ENCODE data around the gene SYT9. TPM values are rescaled to one million over a fixed set of nuclear protein-coding genes. Genes with fewer than 3 reads are reported as not detected.

SYT9 gene
- polyA plus RNA-seq, 3 donors, result not detected

- no peak for DNase-seq
- no peaks in the 10 kb centered on the region for H3K9me3 ChIP-seq (replicated peaks in 1 of 2; ENCODE audit: control insufficient read depth in 1 of 2, insufficient read depth in 1 of 2, low read length in 2 of 2)
- no peak overlapping the region for H3K27ac ChIP-seq (ENCODE audit: low read depth in 1 of 2, low read length in 2 of 2)
- 69% methylated on average over 5 of the region's 7 CpGs for WGBS (ENCODE audit: insufficient coverage)
- Mint-ChIP-seq H3K36me3 (no peaks in the 10 kb centered on the region), H3K9me3 (peaks cover 0 to 5% (median 3%) of the 10 kb centered on the region in 7 donors), H3K27me3 (ENCODE audit: low read depth in 3 of 3) (peaks cover 0 to 6% (median 6%) of the 10 kb centered on the region in 3 donors), H3K27ac (no peak overlapping the region), H3K4me3 (no peak overlapping the region), H3K4me1 (no peaks in the 10 kb centered on the region)
- no peaks in the 10 kb centered on the region for H4K20me1 ChIP-seq (ENCODE audit: insufficient read depth, low read length)
- no peaks in the 10 kb centered on the region for H3K79me2 ChIP-seq (ENCODE audit: insufficient read depth, low read length)
- H3K36me3 ChIP-seq (replicated peaks in 1 of 2; ENCODE audit: control insufficient read depth in 1 of 2, insufficient read depth in 2 of 2, low read length in 2 of 2), result no peaks in the 10 kb centered on the region
- no peak overlapping the region for H3K4me2 ChIP-seq (replicated peaks; ENCODE audit: extremely low read depth, low read length, poor library complexity, severe bottlenecking)
- intact Hi-C loops (cut with micrococcal nuclease), result no loop called here
- no peak overlapping the region for H3K9ac ChIP-seq (ENCODE audit: insufficient read depth, low read length, poor library complexity, severe bottlenecking)
- no peaks in the 10 kb centered on the region for H3K4me1 ChIP-seq (ENCODE audit: control insufficient read depth in 1 of 2, insufficient read depth in 2 of 2, low read length in 2 of 2)
- no peak for TF ChIP-seq CTCF (IDR thresholded peaks at IDR 0.05)
- H2AFZ ChIP-seq (ENCODE audit: insufficient read depth, low read depth, low read length, poor library complexity, severe bottlenecking), result no peak overlapping the region
- H3K27me3 ChIP-seq (ENCODE audit: control insufficient read depth in 2 of 2, insufficient read depth in 2 of 2, low read length in 2 of 2), result peaks cover 0 to 3% of the 10 kb centered on the region in 2 donors
- H3K4me3 ChIP-seq (replicated peaks in 1 of 3; ENCODE audit: low read depth in 2 of 3, low read length in 3 of 3), result no peak overlapping the region
Measured at GRCh38 chr11:7321473-7322450, 70.1 kb downstream of the SYT9 start.

GRCh38 chr11:7332451-7332850 lies 80.7 kb downstream of the SYT9 start:
- no peaks in the 10 kb centered on the region for H3K9me3 Mint-ChIP-seq
- no peaks in the 10 kb centered on the region for H3K4me1 ChIP-seq (ENCODE audit: control insufficient read depth in 1 of 2, insufficient read depth in 2 of 2, low read length in 2 of 2)
- no peaks in the 10 kb centered on the region for H3K4me1 Mint-ChIP-seq
- no peak overlapping the region for H3K4me2 ChIP-seq (replicated peaks; ENCODE audit: extremely low read depth, low read length, poor library complexity, severe bottlenecking)
- H3K9me3 ChIP-seq (replicated peaks in 1 of 2; ENCODE audit: control insufficient read depth in 1 of 2, insufficient read depth in 1 of 2, low read length in 2 of 2), result no peaks in the 10 kb centered on the region
- H3K4me3 Mint-ChIP-seq, result no peak overlapping the region
- no peaks in the 10 kb centered on the region for H3K36me3 Mint-ChIP-seq
- intact Hi-C loops (cut with micrococcal nuclease), result no loop called here
- H3K27ac Mint-ChIP-seq, result no peak overlapping the region
- H3K79me2 ChIP-seq (ENCODE audit: insufficient read depth, low read length), result no peaks in the 10 kb centered on the region
- peaks cover 0 to 5% (median 3%) of the 10 kb centered on the region in 3 donors for H3K27me3 Mint-ChIP-seq (ENCODE audit: low read depth in 3 of 3)
- WGBS (ENCODE audit: insufficient coverage), result no CpG with 5 or more reads among the region's 1 CpG
- no peak overlapping the region for H3K4me3 ChIP-seq (replicated peaks in 1 of 3; ENCODE audit: low read depth in 2 of 3, low read length in 3 of 3)
- no peaks in the 10 kb centered on the region for H3K36me3 ChIP-seq (replicated peaks in 1 of 2; ENCODE audit: control insufficient read depth in 1 of 2, insufficient read depth in 2 of 2, low read length in 2 of 2)
- no peak for DNase-seq
- no peak for TF ChIP-seq CTCF (IDR thresholded peaks at IDR 0.05)
- no peak overlapping the region for H2AFZ ChIP-seq (ENCODE audit: insufficient read depth, low read depth, low read length, poor library complexity, severe bottlenecking)
- no peaks in the 10 kb centered on the region for H3K27me3 ChIP-seq (ENCODE audit: control insufficient read depth in 2 of 2, insufficient read depth in 2 of 2, low read length in 2 of 2)
- no peak overlapping the region for H3K9ac ChIP-seq (ENCODE audit: insufficient read depth, low read length, poor library complexity, severe bottlenecking)
- no peaks in the 10 kb centered on the region for H4K20me1 ChIP-seq (ENCODE audit: insufficient read depth, low read length)
- no peak overlapping the region for H3K27ac ChIP-seq (ENCODE audit: low read depth in 1 of 2, low read length in 2 of 2)
